Measurements from ENCODE around the gene SCOC. TPM values are rescaled to one million over a fixed set of nuclear protein-coding genes. Genes with fewer than 3 reads are reported as not detected.

Gene SCOC
- 44.2 and 44.7 TPM in 2 replicates for total RNA-seq (2021)
- percentile 46 among the genes with signal in this experiment for Bru-seq, nascent RNA
- percentile 48 among the genes with signal in this experiment for BruChase-seq, experiment 1, labeled RNA remaining after a 2-hour chase
- percentile 56 among the genes with signal in this experiment for BruChase-seq, experiment 2, labeled RNA remaining after a 6-hour chase
- long read RNA-seq, transcript SCOC-207 (3 exons, 1,838 nt) = minor isoform, 12 of 190 reads
- long read RNA-seq, transcript SCOC-211 (4 exons, 1,959 nt) = major isoform, 170 of 190 reads
- long read RNA-seq, partial matches to known transcripts = 2 of 190 reads
- long read RNA-seq, other reads (novel, unspliced or antisense) = 6 of 190 reads

DNA sequence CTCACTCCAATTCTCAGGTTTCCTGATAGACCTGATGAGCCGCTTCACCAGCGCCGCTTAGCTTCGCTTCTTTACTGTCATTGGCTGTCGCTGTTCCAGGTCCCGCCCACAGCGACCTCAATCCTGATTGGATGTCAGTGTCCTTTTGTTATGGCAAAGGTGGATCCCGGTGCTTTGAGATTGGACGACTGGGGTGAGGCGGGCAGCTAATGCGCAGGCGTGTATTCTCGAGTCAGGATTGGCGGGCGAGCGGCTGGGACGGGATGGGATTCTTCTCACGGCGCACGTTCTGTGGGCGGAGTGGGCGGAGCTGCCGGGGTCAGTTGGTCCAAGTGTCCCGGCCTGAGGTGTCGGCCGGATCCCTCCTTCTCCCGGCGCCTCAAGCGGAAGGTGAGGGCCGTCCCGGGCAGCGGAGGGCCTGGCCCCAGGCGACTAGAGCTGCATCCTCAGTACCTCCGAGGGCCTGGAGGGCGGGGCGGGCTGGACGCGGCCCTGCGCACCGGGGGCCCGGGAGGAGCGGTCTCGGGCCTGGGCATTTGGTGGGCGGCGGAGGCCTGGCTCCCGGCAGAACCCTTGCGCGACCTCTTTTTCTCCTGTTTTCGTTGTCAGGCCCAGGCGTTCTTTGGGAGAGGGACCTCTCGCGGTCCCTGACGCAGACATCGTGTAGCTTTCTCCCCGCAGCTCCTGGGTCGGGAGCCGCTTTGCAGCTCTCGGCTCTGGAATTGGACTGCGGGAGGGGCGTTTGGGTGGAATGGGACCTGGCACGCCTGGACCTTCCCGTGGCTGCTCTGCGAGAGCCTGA lies at the start of gene SCOC:
SCOC (plus strand) TSS at position 319 of the 802 bp plus-strand sequence. CDS start 5,525 bp downstream, outside the sequence.
- H3K36me3 ChIP-seq (ENCODE audit: insufficient read depth, low read length, poor library complexity, severe bottlenecking) = no peaks in the 10 kb centered on the region
- peak within 1 kb of the TSS; percentile 82 for H3K27ac ChIP-seq (ENCODE audit: low read depth, low read length, poor library complexity, severe bottlenecking)
- H3K4me1 ChIP-seq (ENCODE audit: insufficient read depth, low read length, poor library complexity, severe bottlenecking) = peaks cover 14% of the 10 kb centered on the region
- BruUV-seq (replicated peaks) = no TSS peak
- ChIA-PET POLR2A (ENCODE audit: low non-redundant PET) (interaction anchor here (0.6 kb wide), 1 partner anchor 8 kb away, joined by 4 read pairs; no protein-coding TSS in a partner anchor), CTCF (interaction anchor here (0.8 to 1.9 kb wide), 2 partner anchors 13 to 54 kb away, joined by 3 to 11 read pairs; no protein-coding TSS in a partner anchor)
- no peaks in the 10 kb centered on the region for H3K9me3 ChIP-seq (ENCODE audit: low read depth, low read length, poor library complexity, severe bottlenecking)
- TF ChIP-seq, protein P1, sequence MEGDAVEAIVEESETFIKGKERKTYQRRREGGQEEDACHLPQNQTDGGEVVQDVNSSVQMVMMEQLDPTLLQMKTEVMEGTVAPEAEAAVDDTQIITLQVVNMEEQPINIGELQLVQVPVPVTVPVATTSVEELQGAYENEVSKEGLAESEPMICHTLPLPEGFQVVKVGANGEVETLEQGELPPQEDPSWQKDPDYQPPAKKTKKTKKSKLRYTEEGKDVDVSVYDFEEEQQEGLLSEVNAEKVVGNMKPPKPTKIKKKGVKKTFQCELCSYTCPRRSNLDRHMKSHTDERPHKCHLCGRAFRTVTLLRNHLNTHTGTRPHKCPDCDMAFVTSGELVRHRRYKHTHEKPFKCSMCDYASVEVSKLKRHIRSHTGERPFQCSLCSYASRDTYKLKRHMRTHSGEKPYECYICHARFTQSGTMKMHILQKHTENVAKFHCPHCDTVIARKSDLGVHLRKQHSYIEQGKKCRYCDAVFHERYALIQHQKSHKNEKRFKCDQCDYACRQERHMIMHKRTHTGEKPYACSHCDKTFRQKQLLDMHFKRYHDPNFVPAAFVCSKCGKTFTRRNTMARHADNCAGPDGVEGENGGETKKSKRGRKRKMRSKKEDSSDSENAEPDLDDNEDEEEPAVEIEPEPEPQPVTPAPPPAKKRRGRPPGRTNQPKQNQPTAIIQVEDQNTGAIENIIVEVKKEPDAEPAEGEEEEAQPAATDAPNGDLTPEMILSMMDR (conservative IDR thresholded peaks at IDR 0.05; ENCODE audit: low read depth, low read length) = no peak
- intact Hi-C loops (cut with micrococcal nuclease; ENCODE audit: unreplicated experiment) = no loop called here
- peak; percentile 99 for DNase-seq (ENCODE audit: low spot score)
- H3K27me3 ChIP-seq (replicated peaks; ENCODE audit: insufficient read depth, low read depth, low read length, poor library complexity) = peaks cover 5% of the 10 kb centered on the region
- H3K4me3 ChIP-seq (ENCODE audit: low read depth, low read length, poor library complexity, severe bottlenecking) = peak within 1 kb of the TSS; percentile 95

DNA sequence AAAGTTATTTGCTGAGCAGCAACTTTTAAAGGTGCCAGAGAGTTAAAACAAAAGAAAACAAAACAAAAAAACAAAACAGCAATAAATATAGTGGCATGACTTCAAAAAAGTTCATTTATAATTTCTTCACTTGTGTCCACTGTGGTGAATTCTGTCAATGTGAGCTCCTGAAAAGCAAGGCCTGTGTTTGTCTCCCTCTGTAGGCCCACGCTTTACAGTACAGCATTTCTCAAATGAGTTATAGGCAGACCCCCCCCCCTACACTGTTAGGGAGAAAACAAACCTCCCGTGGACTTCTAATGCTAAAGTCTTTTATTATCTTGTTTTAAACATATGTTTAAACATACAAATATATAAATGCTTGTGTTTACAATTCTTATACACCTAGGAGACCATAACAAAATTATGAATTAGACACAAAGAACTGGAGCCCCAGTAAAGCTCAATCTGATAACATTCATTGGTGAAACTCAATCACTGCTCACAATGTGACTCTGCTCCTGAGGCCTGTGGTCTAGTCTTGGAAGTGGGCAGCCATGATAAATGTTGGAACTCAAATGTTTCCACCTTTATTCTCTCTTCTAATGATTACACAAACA lies 47.0 kb upstream of the SCOC start:
- Histone ChIP-seq H3K9me3 (ENCODE audit: low read depth, low read length, poor library complexity, severe bottlenecking) (no peaks in the 10 kb centered on the region), H3K36me3 (ENCODE audit: insufficient read depth, low read length, poor library complexity, severe bottlenecking) (no peaks in the 10 kb centered on the region), H3K4me3 (ENCODE audit: low read depth, low read length, poor library complexity, severe bottlenecking) (no peak overlapping the region), H3K4me1 (ENCODE audit: insufficient read depth, low read length, poor library complexity, severe bottlenecking) (no peaks in the 10 kb centered on the region), H3K27ac (ENCODE audit: low read depth, low read length, poor library complexity, severe bottlenecking) (no peak overlapping the region), H3K27me3 (replicated peaks; ENCODE audit: insufficient read depth, low read depth, low read length, poor library complexity) (no peaks in the 10 kb centered on the region)
- peak; percentile 41 for DNase-seq (ENCODE audit: low spot score)
- POLR2A ChIA-PET (ENCODE audit: low non-redundant PET) = interaction anchor here (0.6 kb wide), 2 partner anchors 89 to 1148 kb away, joined by 3 to 4 read pairs; no protein-coding TSS in a partner anchor
- no peak for TF ChIP-seq EZH2 (IDR thresholded peaks at IDR 0.05; ENCODE audit: borderline replicate concordance, low read depth, low read length, poor library complexity, severe bottlenecking)
- TF ChIP-seq, protein P1 (conservative IDR thresholded peaks at IDR 0.05; ENCODE audit: low read depth, low read length) = peak; percentile 70
- intact Hi-C loops (cut with micrococcal nuclease; ENCODE audit: unreplicated experiment) = loop anchor here (2.0 to 10.0 kb wide), 2 partner anchors 314 to 592 kb away; no protein-coding TSS in a partner anchor
- CTCF ChIA-PET = interaction anchor here (0.6 to 1.8 kb wide), 7 partner anchors 34 to 669 kb away, joined by 4 to 12 read pairs (median 4); no protein-coding TSS in a partner anchor
- no TSS peak for BruUV-seq (replicated peaks)

DNA sequence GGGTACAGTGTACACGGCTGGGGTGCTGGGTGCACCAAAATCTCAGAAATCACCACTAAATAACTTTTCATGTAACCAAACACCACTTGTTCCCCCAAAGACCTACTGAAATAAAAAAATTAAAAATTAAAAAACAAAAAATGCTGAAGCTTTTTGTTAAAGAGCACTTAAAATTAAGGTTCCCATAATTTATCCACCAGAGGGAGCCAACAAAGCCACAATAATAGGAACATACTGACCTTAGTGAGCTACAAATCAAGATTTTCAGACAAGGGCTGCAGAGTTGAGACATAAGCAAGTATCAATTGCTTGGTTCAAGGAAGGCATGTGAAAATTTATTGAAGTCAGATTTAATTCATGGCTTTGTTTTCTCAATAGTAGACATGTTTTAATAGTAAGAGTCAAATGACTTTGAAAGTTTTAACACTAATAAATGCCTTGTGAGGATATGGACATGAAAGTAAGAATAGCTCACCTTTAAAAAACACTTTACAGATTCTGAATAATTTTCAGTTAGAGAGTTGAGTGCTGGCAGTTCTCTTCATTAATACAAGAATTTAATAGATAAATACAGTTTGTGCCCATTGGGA lies 43.0 kb upstream of the SCOC start:
- Histone ChIP-seq H3K9me3 (ENCODE audit: low read depth, low read length, poor library complexity, severe bottlenecking) (no peaks in the 10 kb centered on the region), H3K36me3 (ENCODE audit: insufficient read depth, low read length, poor library complexity, severe bottlenecking) (no peaks in the 10 kb centered on the region), H3K4me1 (ENCODE audit: insufficient read depth, low read length, poor library complexity, severe bottlenecking) (no peaks in the 10 kb centered on the region), H3K4me3 (ENCODE audit: low read depth, low read length, poor library complexity, severe bottlenecking) (no peak overlapping the region), H3K27me3 (replicated peaks; ENCODE audit: insufficient read depth, low read depth, low read length, poor library complexity) (no peaks in the 10 kb centered on the region), H3K27ac (ENCODE audit: low read depth, low read length, poor library complexity, severe bottlenecking) (no peak overlapping the region)
- DNase-seq (ENCODE audit: low spot score) = peak; percentile 38
- no TSS peak for BruUV-seq (replicated peaks)
- intact Hi-C loops (cut with micrococcal nuclease; ENCODE audit: unreplicated experiment) = no loop called here
- no peak for TF ChIP-seq EZH2 (IDR thresholded peaks at IDR 0.05; ENCODE audit: borderline replicate concordance, low read depth, low read length, poor library complexity, severe bottlenecking)
- TF ChIP-seq, protein P1 (conservative IDR thresholded peaks at IDR 0.05; ENCODE audit: low read depth, low read length) = peak; percentile 65
- POLR2A ChIA-PET (ENCODE audit: low non-redundant PET) = no interaction called here
- CTCF ChIA-PET = interaction anchor here (0.6 to 1.6 kb wide), 6 partner anchors 30 to 521 kb away, joined by 3 to 7 read pairs (median 5); no protein-coding TSS in a partner anchor
